Parathyroid adenoma (tissue), 2 donors: ENCODE measurements around the gene INSYN2A.

Experiments used
- H2AFZ ChIP-seq: fragments of 300-600 bp; sonication (generic); one replicate; pipeline ENCODE4 v1.7.0; 2017; ENCODE audit warnings: antibody characterized with exemption, mild to moderate bottlenecking
- H3K27ac ChIP-seq: fragments of 300-600 bp; sonication (generic); one replicate; pipeline ENCODE4 v1.7.0; 2017
- H3K27me3 ChIP-seq: fragments of 300-600 bp; sonication (generic); one replicate; pipeline ENCODE4 v1.7.0; 2017; ENCODE audit warnings: low read length; ENCODE audit not compliant: control insufficient read depth, insufficient read depth
- H3K36me3 ChIP-seq: fragments of 300-600 bp; sonication (generic); one replicate; pipeline ENCODE4 v1.7.0; 2017; ENCODE audit warnings: low read length; ENCODE audit not compliant: control insufficient read depth, insufficient read depth
- H3K4me1 ChIP-seq: fragments of 300-600 bp; sonication (generic); one replicate; pipeline ENCODE4 v1.7.0; 2017; ENCODE audit warnings: control low read depth
- H3K4me2 ChIP-seq: fragments of 300-600 bp; sonication (generic); one replicate; pipeline ENCODE4 v1.7.0; 2017; ENCODE audit warnings: low read length
- H3K4me3 ChIP-seq: fragments of 300-600 bp; sonication (generic); one replicate; pipeline ENCODE4 v1.7.0; 2017; ENCODE audit warnings: low read depth, low read length
- H3K79me2 ChIP-seq: fragments of 300-600 bp; sonication (generic); one replicate; pipeline ENCODE4 v1.7.0; 2017; ENCODE audit warnings: control low read depth
- H3K9ac ChIP-seq: fragments of 300-600 bp; sonication (generic); one replicate; pipeline ENCODE4 v1.7.0; 2017; ENCODE audit warnings: mild to moderate bottlenecking
- H3K9me3 ChIP-seq: fragments of 300-600 bp; sonication (generic); one replicate; pipeline ENCODE4 v1.7.0; 2017; ENCODE audit warnings: low read length; ENCODE audit not compliant: control insufficient read depth
- TF ChIP-seq, protein P1 (sequence below): fragments of 300-600 bp; sonication (generic); IDR thresholded peaks from one replicate; pipeline ENCODE4 v1.7.0; 2017; ENCODE audit warnings: antibody characterized with exemption, mild to moderate bottlenecking
- donor health status: primary hyperparathyroidism.

INSYN2A gene

DNA sequence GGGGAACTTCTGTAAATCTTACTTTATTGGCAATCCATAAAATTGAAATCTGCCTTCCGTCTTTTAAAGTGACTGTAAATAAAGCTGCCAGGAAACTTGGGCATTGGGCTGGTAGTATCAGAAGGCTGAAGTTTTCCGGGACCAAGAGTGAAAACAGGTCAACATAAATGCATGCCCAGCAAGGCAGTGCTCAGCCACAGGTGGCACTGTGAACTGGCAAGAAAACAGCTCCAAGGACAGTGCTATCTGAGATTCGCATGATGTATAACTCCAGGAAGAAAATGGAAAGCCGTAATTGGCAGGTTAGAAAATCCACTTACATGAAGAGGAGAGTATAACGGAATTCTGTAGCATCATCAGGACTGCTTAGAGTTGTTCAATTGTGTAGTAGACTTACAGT, 1.9 kb upstream of the INSYN2A start:
- H3K36me3 ChIP-seq = no peaks in the 10 kb centered on the region
- no peaks in the 10 kb centered on the region for H3K79me2 ChIP-seq
- TF ChIP-seq, protein P1, sequence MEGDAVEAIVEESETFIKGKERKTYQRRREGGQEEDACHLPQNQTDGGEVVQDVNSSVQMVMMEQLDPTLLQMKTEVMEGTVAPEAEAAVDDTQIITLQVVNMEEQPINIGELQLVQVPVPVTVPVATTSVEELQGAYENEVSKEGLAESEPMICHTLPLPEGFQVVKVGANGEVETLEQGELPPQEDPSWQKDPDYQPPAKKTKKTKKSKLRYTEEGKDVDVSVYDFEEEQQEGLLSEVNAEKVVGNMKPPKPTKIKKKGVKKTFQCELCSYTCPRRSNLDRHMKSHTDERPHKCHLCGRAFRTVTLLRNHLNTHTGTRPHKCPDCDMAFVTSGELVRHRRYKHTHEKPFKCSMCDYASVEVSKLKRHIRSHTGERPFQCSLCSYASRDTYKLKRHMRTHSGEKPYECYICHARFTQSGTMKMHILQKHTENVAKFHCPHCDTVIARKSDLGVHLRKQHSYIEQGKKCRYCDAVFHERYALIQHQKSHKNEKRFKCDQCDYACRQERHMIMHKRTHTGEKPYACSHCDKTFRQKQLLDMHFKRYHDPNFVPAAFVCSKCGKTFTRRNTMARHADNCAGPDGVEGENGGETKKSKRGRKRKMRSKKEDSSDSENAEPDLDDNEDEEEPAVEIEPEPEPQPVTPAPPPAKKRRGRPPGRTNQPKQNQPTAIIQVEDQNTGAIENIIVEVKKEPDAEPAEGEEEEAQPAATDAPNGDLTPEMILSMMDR = no peak
- no peak overlapping the region for H3K4me3 ChIP-seq
- no peak overlapping the region for H3K9ac ChIP-seq
- H3K4me1 ChIP-seq = no peaks in the 10 kb centered on the region
- H3K27me3 ChIP-seq = no peaks in the 10 kb centered on the region
- H2AFZ ChIP-seq = no peak overlapping the region
- no peak overlapping the region for H3K4me2 ChIP-seq
- H3K9me3 ChIP-seq = no peaks in the 10 kb centered on the region
- no peak overlapping the region for H3K27ac ChIP-seq

DNA sequence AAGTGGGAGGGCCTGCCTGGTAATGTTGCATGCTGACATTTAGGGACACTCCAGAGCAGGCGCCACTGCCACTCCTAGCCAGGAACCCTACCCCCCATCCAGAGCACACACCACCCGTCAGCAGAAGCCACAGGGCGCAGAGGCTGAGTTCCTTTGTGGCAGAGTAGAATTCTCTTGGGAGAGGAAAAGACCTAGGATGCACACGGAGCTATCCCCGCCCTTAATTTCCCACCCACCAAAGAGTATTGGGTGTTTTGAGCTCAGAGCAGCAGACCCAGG, 702 bp upstream of the INSYN2A start:
- Histone ChIP-seq H2AFZ (no peak overlapping the region), H3K36me3 (no peaks in the 10 kb centered on the region), H3K27ac (no peak overlapping the region), H3K9ac (no peak overlapping the region), H3K4me3 (no peak overlapping the region), H3K79me2 (no peaks in the 10 kb centered on the region), H3K4me1 (peaks cover 3% of the 10 kb centered on the region), H3K27me3 (no peaks in the 10 kb centered on the region), H3K4me2 (no peak overlapping the region), H3K9me3 (no peaks in the 10 kb centered on the region)
- TF ChIP-seq, protein P1 = no peak

DNA sequence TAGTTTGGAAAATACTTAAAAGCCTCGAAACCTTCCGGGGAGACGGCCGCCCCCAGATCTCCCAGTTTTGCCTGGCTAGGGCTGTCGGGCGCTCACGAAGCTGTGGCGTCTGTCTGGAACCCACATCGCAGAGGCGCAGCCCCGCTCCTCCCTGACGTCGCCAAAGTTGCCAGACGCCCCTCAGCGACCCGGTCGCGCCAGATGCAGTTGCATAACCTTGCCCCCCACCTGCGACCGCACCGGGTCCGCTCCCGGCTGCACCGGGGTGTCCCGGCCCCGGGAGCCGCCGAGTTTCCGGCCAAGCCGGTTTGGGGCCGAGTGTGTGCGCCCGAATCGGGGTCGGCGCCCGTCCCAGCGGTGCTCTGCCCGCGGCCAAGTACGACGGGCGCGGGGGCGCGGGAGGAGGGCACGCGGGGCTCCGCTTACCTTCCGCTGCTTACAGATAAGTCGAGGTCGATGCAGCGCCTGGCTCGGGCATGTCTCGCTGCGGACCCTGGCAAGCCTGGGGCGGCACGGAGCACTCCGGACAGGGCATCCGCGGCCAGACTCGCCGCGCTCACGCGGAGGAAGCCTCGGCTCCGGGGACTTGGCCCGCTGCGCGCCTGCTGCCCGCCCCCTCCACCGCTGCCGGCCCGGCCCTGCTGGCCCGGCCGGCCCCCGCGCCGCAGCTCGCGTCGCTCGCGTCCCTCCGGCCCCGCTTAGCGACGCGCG, 665 bp downstream of the INSYN2A start:
- H2AFZ ChIP-seq = no peak overlapping the region
- H3K27ac ChIP-seq = no peak overlapping the region
- H3K9ac ChIP-seq = no peak overlapping the region
- H3K4me3 ChIP-seq = peak overlapping the region; percentile 13
- no peaks in the 10 kb centered on the region for H3K27me3 ChIP-seq
- H3K36me3 ChIP-seq = no peaks in the 10 kb centered on the region
- H3K4me2 ChIP-seq = peak overlapping the region; percentile 63
- TF ChIP-seq, protein P1 = no peak
- no peaks in the 10 kb centered on the region for H3K79me2 ChIP-seq
- H3K4me1 ChIP-seq = peaks cover 3% of the 10 kb centered on the region
- H3K9me3 ChIP-seq = no peaks in the 10 kb centered on the region

- no peaks in the 10 kb centered on the region for H3K36me3 ChIP-seq
These were observed 1.3 kb downstream of the INSYN2A start for GRCh38 chr10:127195041-127195506.

More at GRCh38 chr10:127195041-127195506, 1.3 kb downstream of the INSYN2A start:
- peak overlapping the region; percentile 63 for H3K4me2 ChIP-seq
- H2AFZ ChIP-seq = no peak overlapping the region
- TF ChIP-seq, protein P1 = no peak
- peaks cover 3% of the 10 kb centered on the region for H3K4me1 ChIP-seq
- no peaks in the 10 kb centered on the region for H3K79me2 ChIP-seq
- no peak overlapping the region for H3K27ac ChIP-seq
- H3K4me3 ChIP-seq = no peak overlapping the region
- H3K9ac ChIP-seq = no peak overlapping the region
- no peaks in the 10 kb centered on the region for H3K27me3 ChIP-seq
- H3K9me3 ChIP-seq = no peaks in the 10 kb centered on the region
